ENCODE data around the gene SLC22A1. TPM values are rescaled to one million over a fixed set of nuclear protein-coding genes. Genes with fewer than 3 reads are reported as not detected.

SLC22A1 gene
- 2.6 TPM for total RNA-seq
- long read RNA-seq, partial matches to known transcripts: 0 of 1 reads
- long read RNA-seq, other reads (novel, unspliced or antisense): 1 of 1 reads

GRCh38 chr6:160121558-160121957, at the start of gene SLC22A1:
Gene SLC22A1, plus strand, starts transcription at chr6:160121815. Its CDS starts 121 bp downstream, at chr6:160121936.
- no peak within 1 kb of the TSS for H3K27ac ChIP-seq
- no peaks in the 10 kb centered on the region for H3K27me3 ChIP-seq (ENCODE audit: low read depth)
- TF ChIP-seq CTCF (IDR thresholded peaks at IDR 0.05): no peak
- H3K4me1 ChIP-seq: no peaks in the 10 kb centered on the region
- intact Hi-C loops (cut with DNase I): no loop called here
- H3K36me3 ChIP-seq: no peaks in the 10 kb centered on the region
- no peak for DNase-seq
- no peak within 1 kb of the TSS for H3K4me3 ChIP-seq
- H3K9me3 ChIP-seq: no peaks in the 10 kb centered on the region
- ATAC-seq: no peak

- ATAC-seq: no peak
- intact Hi-C loops (cut with DNase I): no loop called here
- Histone ChIP-seq H3K4me1 (no peaks in the 10 kb centered on the region), H3K36me3 (peaks cover 99% of the 10 kb centered on the region), H3K27me3 (ENCODE audit: low read depth) (no peaks in the 10 kb centered on the region), H3K9me3 (no peaks in the 10 kb centered on the region), H3K27ac (no peak overlapping the region), H3K4me3 (no peak overlapping the region)
- DNase-seq: no peak
- TF ChIP-seq CTCF (IDR thresholded peaks at IDR 0.05): no peak
These were observed 48.3 kb upstream of the SLC22A1 start for GRCh38 chr6:160073272-160073671.

GRCh38 chr6:160076009-160076408, 45.6 kb upstream of the SLC22A1 start:
- no peak for TF ChIP-seq CTCF (IDR thresholded peaks at IDR 0.05)
- Histone ChIP-seq H3K4me1 (no peaks in the 10 kb centered on the region), H3K9me3 (no peaks in the 10 kb centered on the region), H3K4me3 (no peak overlapping the region), H3K27ac (no peak overlapping the region), H3K36me3 (peaks cover 100% of the 10 kb centered on the region), H3K27me3 (ENCODE audit: low read depth) (no peaks in the 10 kb centered on the region)
- DNase-seq (no peak), ATAC-seq (no peak)
- intact Hi-C loops (cut with DNase I): no loop called here

GRCh38 chr6:160077024-160077423, 44.6 kb upstream of the SLC22A1 start:
- no peaks in the 10 kb centered on the region for H3K27me3 ChIP-seq (ENCODE audit: low read depth)
- no peaks in the 10 kb centered on the region for H3K9me3 ChIP-seq
- no peaks in the 10 kb centered on the region for H3K4me1 ChIP-seq
- H3K36me3 ChIP-seq: peaks cover 100% of the 10 kb centered on the region
- H3K27ac ChIP-seq: no peak overlapping the region
- ATAC-seq: no peak
- no peak for TF ChIP-seq CTCF (IDR thresholded peaks at IDR 0.05)
- DNase-seq: no peak
- H3K4me3 ChIP-seq: no peak overlapping the region
- intact Hi-C loops (cut with DNase I): no loop called here

GRCh38 chr6:160077526-160077925, 44.1 kb upstream of the SLC22A1 start:
- DNase-seq (no peak), ATAC-seq (no peak)
- intact Hi-C loops (cut with DNase I): no loop called here
- Histone ChIP-seq H3K27ac (no peak overlapping the region), H3K36me3 (peaks cover 100% of the 10 kb centered on the region), H3K9me3 (no peaks in the 10 kb centered on the region), H3K27me3 (ENCODE audit: low read depth) (no peaks in the 10 kb centered on the region), H3K4me1 (no peaks in the 10 kb centered on the region), H3K4me3 (no peak overlapping the region)
- no peak for TF ChIP-seq CTCF (IDR thresholded peaks at IDR 0.05)

Data from lower lobe of right lung (tissue), 2 donors.